Keratinocyte (primary cell): ENCODE measurements around the gene SIGLEC15. TPM values are rescaled to one million over a fixed set of nuclear protein-coding genes. Genes with fewer than 3 reads are reported as not detected.
A peak's percentile ranks its signal among the peaks of the same experiment; 100 is the strongest.

ENCODE experiments used
- DNase-seq: peaks from one replicate; pipeline ENCODE4 v3.0.0-alpha.2; 2011; ENCODE audit warnings: low read depth, missing footprints, low spot score
- FAIRE-seq: peaks from 2 replicates; lab custom pipeline; 2011; peaks lifted over from hg19 to GRCh38; lab: Jason Lieb, UNC
- H2AFZ ChIP-seq: 2 replicates; pipeline ENCODE4 v1.6.0; 2012; ENCODE audit warnings: low read length, control low read depth, inconsistent platforms; ENCODE audit not compliant: control insufficient read depth
- H3K27ac ChIP-seq: 2 replicates; pipeline ENCODE4 v1.5.1; 2011; ENCODE audit warnings: low read length; ENCODE audit not compliant: control insufficient read depth, insufficient read depth
- H3K27me3 ChIP-seq: 3 replicates; pipeline ENCODE4 v1.6.0; 2011; ENCODE audit warnings: low read length; ENCODE audit not compliant: control insufficient read depth, insufficient read depth; ENCODE audit errors: extremely low read depth
- H3K36me3 ChIP-seq, 2 experiments: 2 replicates in 1 of 2; 3 replicates in 1 of 2; pipeline ENCODE4 v1.5.1; 2011; ENCODE audit warnings: low read length in 2 of 2, mild to moderate bottlenecking in 1 of 2; ENCODE audit not compliant: control insufficient read depth in 2 of 2, insufficient read depth in 2 of 2; ENCODE audit errors: extremely low read depth in 1 of 2
- H3K4me1 ChIP-seq: 3 replicates; pipeline ENCODE4 v1.5.1; 2011; ENCODE audit warnings: low read length; ENCODE audit not compliant: control insufficient read depth, insufficient read depth; ENCODE audit errors: extremely low read depth
- H3K4me2 ChIP-seq: 3 replicates; pipeline ENCODE4 v1.6.0; 2011; ENCODE audit warnings: low read depth, low read length; ENCODE audit not compliant: control insufficient read depth, insufficient read depth; ENCODE audit errors: extremely low read depth
- H3K4me3 ChIP-seq, 3 experiments: fragments of 200-600 bp in 1 of 3; sonication (generic) in 1 of 3; 2 replicates in 2 of 3; 3 replicates in 1 of 3; pipeline ENCODE4 v1.5.1; 2011 to 2016; ENCODE audit warnings: low read length in 3 of 3, mild to moderate bottlenecking in 3 of 3, control low read depth in 2 of 3, inconsistent platforms in 1 of 3, low read depth in 1 of 3, mixed read lengths in 1 of 3, mixed run types in 1 of 3, moderate library complexity in 1 of 3; ENCODE audit not compliant: control insufficient read depth in 2 of 3, insufficient read depth in 2 of 3; ENCODE audit errors: extremely low read depth in 1 of 3
- H3K79me2 ChIP-seq: 2 replicates; pipeline ENCODE4 v1.6.0; 2012; ENCODE audit warnings: low read length; ENCODE audit not compliant: control insufficient read depth, insufficient read depth
- H3K9ac ChIP-seq: 3 replicates; pipeline ENCODE4 v1.6.0; 2011; ENCODE audit warnings: low read length; ENCODE audit not compliant: control insufficient read depth, insufficient read depth; ENCODE audit errors: extremely low read depth
- H3K9me1 ChIP-seq: 3 replicates; pipeline ENCODE4 v1.6.0; 2011; ENCODE audit warnings: low read length; ENCODE audit not compliant: control insufficient read depth, insufficient read depth; ENCODE audit errors: extremely low read depth
- H3K9me3 ChIP-seq: 2 replicates; pipeline ENCODE4 v1.5.1; 2012; ENCODE audit warnings: low read depth, low read length; ENCODE audit not compliant: control insufficient read depth
- H4K20me1 ChIP-seq: 3 replicates; pipeline ENCODE4 v1.6.0; 2011; ENCODE audit warnings: low read length; ENCODE audit not compliant: control insufficient read depth, insufficient read depth; ENCODE audit errors: extremely low read depth
- EZH2 ChIP-seq: IDR thresholded peaks from one replicate; pipeline ENCODE4 v1.6.1; 2012; ENCODE audit warnings: inconsistent platforms, mild to moderate bottlenecking, low read length, moderate library complexity
- dilution Hi-C: fragments of 300-500 bp; cut with MboI; formaldehyde crosslinking; loops from one replicate; pipeline ENCODE4 v1.7.0; 2020; ENCODE audit warnings: low sequenced_read_pairs; ENCODE audit not compliant: extremely low pct_ligation_motif_present
- polyA plus RNA-seq, 5 experiments: library from polyadenylated mRNA; depleted of rRNA in 3 of 5; stranded (reverse) in 3 of 5; stranded (forward) in 1 of 5; unstranded in 1 of 5; fragments of >200 nt; gene quantifications; 1 replicate in 1 of 5; 2 replicates in 3 of 5; 3 replicates in 1 of 5; pipeline versions ENCODE4 v1.2.1 to v1.2.3, GENCODE V29; 2011 to 2012; ENCODE audit warnings: missing spikeins in 2 of 5, low read depth in 1 of 5, low replicate concordance in 1 of 5
- TF ChIP-seq, protein P1 (sequence below), 3 experiments: IDR thresholded peaks in 1 of 3; conservative IDR thresholded peaks in 1 of 3; optimal IDR thresholded peaks in 1 of 3; 2 replicates in 2 of 3; 3 replicates in 1 of 3; pipeline versions ENCODE3 to v1.5.1; 2011; ENCODE audit warnings: low read length in 3 of 3, mild to moderate bottlenecking in 3 of 3, moderate library complexity in 2 of 3, control low read depth in 1 of 3, inconsistent platforms in 1 of 3; ENCODE audit not compliant: insufficient read depth in 2 of 3; ENCODE audit errors: extremely low read depth in 1 of 3

The SIGLEC15 gene
- polyA plus RNA-seq, 1 donor (not counting 4 experiments of a cell fraction or from before 2014, with no cell fraction given), result not detected

- no peak overlapping the region for H2AFZ ChIP-seq
- H3K4me3 ChIP-seq, result no peak overlapping the region
- dilution Hi-C loops, result no loop called here
- H3K27ac ChIP-seq, result no peak overlapping the region
- H3K27me3 ChIP-seq, result peaks cover 9% of the 10 kb centered on the region
- peaks cover 18% of the 10 kb centered on the region for H3K4me1 ChIP-seq
- TF ChIP-seq EZH2, result no peak
- TF ChIP-seq, protein P1, sequence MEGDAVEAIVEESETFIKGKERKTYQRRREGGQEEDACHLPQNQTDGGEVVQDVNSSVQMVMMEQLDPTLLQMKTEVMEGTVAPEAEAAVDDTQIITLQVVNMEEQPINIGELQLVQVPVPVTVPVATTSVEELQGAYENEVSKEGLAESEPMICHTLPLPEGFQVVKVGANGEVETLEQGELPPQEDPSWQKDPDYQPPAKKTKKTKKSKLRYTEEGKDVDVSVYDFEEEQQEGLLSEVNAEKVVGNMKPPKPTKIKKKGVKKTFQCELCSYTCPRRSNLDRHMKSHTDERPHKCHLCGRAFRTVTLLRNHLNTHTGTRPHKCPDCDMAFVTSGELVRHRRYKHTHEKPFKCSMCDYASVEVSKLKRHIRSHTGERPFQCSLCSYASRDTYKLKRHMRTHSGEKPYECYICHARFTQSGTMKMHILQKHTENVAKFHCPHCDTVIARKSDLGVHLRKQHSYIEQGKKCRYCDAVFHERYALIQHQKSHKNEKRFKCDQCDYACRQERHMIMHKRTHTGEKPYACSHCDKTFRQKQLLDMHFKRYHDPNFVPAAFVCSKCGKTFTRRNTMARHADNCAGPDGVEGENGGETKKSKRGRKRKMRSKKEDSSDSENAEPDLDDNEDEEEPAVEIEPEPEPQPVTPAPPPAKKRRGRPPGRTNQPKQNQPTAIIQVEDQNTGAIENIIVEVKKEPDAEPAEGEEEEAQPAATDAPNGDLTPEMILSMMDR (optimal IDR thresholded peaks at IDR 0.05 in 1 of 3, IDR thresholded peaks at IDR 0.05 in 1 of 3, conservative IDR thresholded peaks at IDR 0.05 in 1 of 3; ENCODE audit: extremely low read depth in 1 of 3, insufficient read depth in 2 of 3, low read length in 3 of 3), result no peak
- DNase-seq, result no peak
- H3K9me1 ChIP-seq, result no peaks in the 10 kb centered on the region
- no peaks in the 10 kb centered on the region for H3K36me3 ChIP-seq
- no peaks in the 10 kb centered on the region for H3K79me2 ChIP-seq
- no peak overlapping the region for H3K4me2 ChIP-seq
- no peak for FAIRE-seq
- H3K9me3 ChIP-seq, result no peaks in the 10 kb centered on the region
- H4K20me1 ChIP-seq, result no peaks in the 10 kb centered on the region
- H3K9ac ChIP-seq, result no peak overlapping the region
These were observed 11.0 kb downstream of the SIGLEC15 start for GRCh38 chr18:45836242-45837205.

- Histone ChIP-seq H3K4me1 (peaks cover 18% of the 10 kb centered on the region), H3K9me3 (no peaks in the 10 kb centered on the region), H3K4me2 (peak overlapping the region; percentile 37), H3K27ac (no peak overlapping the region), H3K36me3 (no peaks in the 10 kb centered on the region), H3K4me3 (peak overlapping the region in 1 of 3 experiments; percentile 7), H3K27me3 (peaks cover 9% of the 10 kb centered on the region), H3K79me2 (no peaks in the 10 kb centered on the region), H3K9ac (no peak overlapping the region), H2AFZ (peak overlapping the region; percentile 50), H4K20me1 (no peaks in the 10 kb centered on the region), H3K9me1 (no peaks in the 10 kb centered on the region)
- DNase-seq (no peak), FAIRE-seq (no peak)
- dilution Hi-C loops, result no loop called here
- TF ChIP-seq EZH2, result no peak
- TF ChIP-seq, protein P1 (optimal IDR thresholded peaks at IDR 0.05 in 1 of 3, IDR thresholded peaks at IDR 0.05 in 1 of 3, conservative IDR thresholded peaks at IDR 0.05 in 1 of 3; ENCODE audit: extremely low read depth in 1 of 3, insufficient read depth in 2 of 3, low read length in 3 of 3), result peak in 2 of 3 experiments; percentile 54 to 72
These were observed 12.0 kb downstream of the SIGLEC15 start for GRCh38 chr18:45837283-45838070.
